Skeletal muscle satellite cell (primary cell): ENCODE results near the gene CLIP2.
"Not testable (repeated sequence)": the region's sequence is repeated elsewhere in the genome, so short reads cannot be mapped to it uniquely, and the experiment has no call there.

Experiments
- H3K27me3 ChIP-seq: 2 replicates; pipeline ENCODE4 v1.7.0; 2013; ENCODE audit warnings: low read length; ENCODE audit not compliant: control insufficient read depth, insufficient read depth
- H3K36me3 ChIP-seq: 2 replicates; pipeline ENCODE4 v1.7.0; 2013; ENCODE audit warnings: mild to moderate bottlenecking, control low read depth, low read length; ENCODE audit not compliant: insufficient read depth
- H3K4me1 ChIP-seq: 2 replicates; pipeline ENCODE4 v1.7.0; 2013; ENCODE audit warnings: low read length; ENCODE audit not compliant: control insufficient read depth, insufficient read depth
- H3K4me2 ChIP-seq: 2 replicates; pipeline ENCODE4 v1.7.0; 2013; ENCODE audit warnings: mild to moderate bottlenecking, low read length
- H3K4me3 ChIP-seq: 2 replicates; pipeline ENCODE4 v1.7.0; 2013; ENCODE audit warnings: low read length
- H3K9ac ChIP-seq: 2 replicates; pipeline ENCODE4 v1.7.0; 2013; ENCODE audit warnings: mild to moderate bottlenecking, low read depth, low read length, moderate library complexity
- H3K9me3 ChIP-seq: replicated peaks from 2 replicates; pipeline ENCODE4 v1.7.0; 2013; ENCODE audit warnings: mild to moderate bottlenecking, control low read depth, low read length

CLIP2 gene

DNA sequence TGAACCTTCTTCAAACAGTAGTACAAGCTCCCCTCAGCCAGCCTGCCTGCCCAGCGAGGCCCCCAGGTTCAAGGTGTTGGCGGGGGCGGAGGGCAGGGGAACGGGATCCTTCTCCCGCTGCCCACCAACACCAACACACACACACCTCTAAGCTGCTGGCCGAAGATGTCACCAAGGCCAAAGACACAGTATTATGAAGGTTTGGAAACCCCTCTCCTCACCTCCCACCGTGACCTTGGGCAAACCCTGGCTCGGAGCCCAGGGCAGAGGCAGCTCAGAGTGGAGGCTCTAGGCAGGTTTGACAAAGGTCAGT lies 115.1 kb downstream of the CLIP2 start:
- no peak overlapping the region for H3K4me2 ChIP-seq
- H3K36me3 ChIP-seq: peaks cover 34% of the 10 kb centered on the region
- no peaks in the 10 kb centered on the region for H3K4me1 ChIP-seq
- H3K9me3 ChIP-seq: no peaks in the 10 kb centered on the region
- no peak overlapping the region for H3K9ac ChIP-seq
- H3K27me3 ChIP-seq: no peaks in the 10 kb centered on the region
- H3K4me3 ChIP-seq: no peak overlapping the region

DNA sequence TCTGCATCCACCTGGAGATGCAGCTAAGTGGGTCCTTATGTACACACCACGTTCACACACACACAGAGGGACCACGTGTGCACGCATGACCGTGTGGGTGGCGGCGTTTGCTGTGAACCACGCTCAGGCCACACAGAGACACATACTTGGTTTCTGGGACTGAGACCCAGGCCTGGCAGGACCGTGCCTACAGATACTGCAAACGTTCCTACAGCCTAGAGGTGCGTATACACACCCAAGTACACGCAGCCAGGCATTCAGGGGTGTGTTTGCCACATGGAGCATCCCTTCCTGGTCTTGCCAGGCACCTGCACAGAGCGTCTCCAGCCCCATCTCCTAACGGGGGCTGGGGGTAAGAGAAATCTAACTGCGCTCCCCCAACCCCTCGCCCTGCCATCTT lies 115.5 kb downstream of the CLIP2 start:
- peaks cover 34% of the 10 kb centered on the region for H3K36me3 ChIP-seq
- no peaks in the 10 kb centered on the region for H3K27me3 ChIP-seq
- no peaks in the 10 kb centered on the region for H3K4me1 ChIP-seq
- no peak overlapping the region for H3K4me3 ChIP-seq
- H3K9me3 ChIP-seq: no peaks in the 10 kb centered on the region
- H3K4me2 ChIP-seq: no peak overlapping the region
- no peak overlapping the region for H3K9ac ChIP-seq

DNA sequence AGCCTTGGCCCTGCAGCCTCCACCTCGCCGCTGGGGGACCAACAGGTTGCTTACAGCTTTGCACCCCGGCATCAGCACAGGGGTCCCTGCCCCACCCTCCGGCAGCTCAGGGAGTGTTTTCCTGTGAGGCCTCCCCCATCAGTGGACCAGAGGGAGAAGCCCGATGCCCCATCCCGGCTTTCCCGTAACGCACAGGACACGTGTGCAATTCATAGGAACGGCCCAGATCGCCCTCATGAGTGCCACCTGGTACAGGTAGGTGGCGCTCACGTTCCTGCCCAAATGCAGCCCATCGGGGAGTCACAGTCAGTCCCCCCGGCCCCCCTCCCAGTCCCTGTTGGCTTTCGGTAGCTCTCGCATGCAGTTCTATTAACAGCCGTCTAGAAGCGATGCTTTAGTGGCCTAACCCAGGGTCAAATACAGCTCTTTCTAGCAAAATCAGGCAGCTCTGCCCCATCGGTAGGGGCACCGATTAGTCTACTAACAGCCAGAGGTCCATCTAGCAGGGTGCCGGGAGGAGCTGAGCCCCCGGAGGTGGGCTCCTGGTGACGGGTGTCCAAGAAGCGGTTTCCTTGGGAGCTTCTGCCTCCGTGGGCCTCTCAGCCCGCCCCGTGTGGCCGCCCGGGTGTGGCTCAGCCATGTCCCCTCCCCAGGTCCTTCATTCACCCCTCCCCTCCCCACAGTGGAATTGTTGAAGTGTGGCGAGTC lies 116.1 kb downstream of the CLIP2 start:
- H3K4me1 ChIP-seq: no peaks in the 10 kb centered on the region
- no peak overlapping the region for H3K9ac ChIP-seq
- no peaks in the 10 kb centered on the region for H3K9me3 ChIP-seq
- peaks cover 33% of the 10 kb centered on the region for H3K36me3 ChIP-seq
- H3K4me2 ChIP-seq: no peak overlapping the region
- no peaks in the 10 kb centered on the region for H3K27me3 ChIP-seq
- no peak overlapping the region for H3K4me3 ChIP-seq

DNA sequence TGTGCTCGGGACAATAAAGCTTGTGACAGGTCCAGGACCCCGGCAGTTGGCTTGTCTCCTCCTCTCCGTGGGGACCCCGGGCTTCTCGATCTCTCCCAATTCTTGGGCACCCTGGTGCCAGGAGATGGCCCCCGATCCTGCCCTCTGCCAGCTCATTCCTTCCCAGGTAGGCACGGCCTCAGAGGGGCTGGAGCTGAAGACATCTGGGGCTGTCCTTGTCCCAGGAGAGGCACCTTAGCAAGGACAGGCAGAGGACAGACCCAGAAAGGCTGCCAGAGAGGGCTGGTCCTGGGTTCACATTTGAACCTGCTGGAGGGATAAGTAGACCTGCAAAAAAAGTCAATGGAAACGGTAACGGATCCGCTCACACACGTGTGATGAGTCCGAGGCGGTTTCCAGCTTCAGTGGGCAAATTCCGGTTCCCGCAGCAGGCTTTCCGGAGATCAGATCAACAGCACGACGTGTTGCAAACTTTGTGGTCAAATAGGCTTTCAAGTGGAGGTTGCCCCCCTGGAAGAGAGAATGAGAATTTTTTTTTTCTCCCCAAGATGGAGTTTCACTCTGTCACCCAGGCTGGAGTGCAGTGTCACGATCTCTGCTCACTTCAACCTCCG lies 116.8 kb downstream of the CLIP2 start:
- Histone ChIP-seq H3K36me3 (peaks cover 26% of the 10 kb centered on the region), H3K4me3 (no peak overlapping the region), H3K4me2 (no peak overlapping the region), H3K27me3 (no peaks in the 10 kb centered on the region), H3K9me3 (no peaks in the 10 kb centered on the region), H3K9ac (no peak overlapping the region), H3K4me1 (no peaks in the 10 kb centered on the region)

DNA sequence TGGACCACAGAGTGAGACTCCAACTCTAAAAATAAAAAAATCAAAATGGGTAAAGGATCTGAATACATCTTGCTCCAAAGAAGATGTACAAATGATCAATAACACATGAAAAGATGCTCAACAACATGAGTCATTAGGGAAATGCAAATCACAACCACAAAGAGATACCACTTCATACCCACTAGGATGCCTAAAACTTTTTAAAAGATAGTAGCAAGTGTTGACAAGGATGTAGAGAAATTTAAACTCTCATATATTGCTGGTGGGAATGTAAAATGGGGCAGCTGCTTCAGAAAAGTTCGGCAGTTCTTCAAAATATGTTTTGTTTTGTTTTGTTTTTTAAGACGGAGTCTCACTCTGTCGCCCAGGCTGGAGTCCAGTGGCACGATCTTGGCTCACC lies 118.8 kb downstream of the CLIP2 start:
- no peaks in the 10 kb centered on the region for H3K27me3 ChIP-seq
- no peaks in the 10 kb centered on the region for H3K9me3 ChIP-seq
- peaks cover 14% of the 10 kb centered on the region for H3K36me3 ChIP-seq
- no peak overlapping the region for H3K4me3 ChIP-seq
- H3K9ac ChIP-seq: no peak overlapping the region
- no peaks in the 10 kb centered on the region for H3K4me1 ChIP-seq
- no peak overlapping the region for H3K4me2 ChIP-seq

DNA sequence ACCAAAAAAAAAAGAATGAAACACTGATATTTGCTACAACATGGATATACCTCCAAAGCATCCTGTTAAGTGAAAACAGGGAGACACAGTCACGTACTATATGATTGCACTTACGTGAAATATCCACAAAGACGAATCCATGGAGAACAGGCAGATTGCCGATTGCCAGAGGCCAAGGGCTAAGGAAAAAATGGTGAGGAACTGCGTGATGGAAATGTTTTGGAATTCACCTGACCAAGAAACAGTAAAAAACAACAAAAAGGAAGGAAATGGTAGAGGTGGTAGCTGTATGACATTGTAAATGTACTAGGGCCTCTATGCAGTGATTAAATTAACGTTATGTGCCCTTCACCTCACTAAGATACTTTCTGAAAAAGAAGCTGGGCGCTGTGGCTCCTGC lies 120.4 kb downstream of the CLIP2 start:
- H3K27me3 ChIP-seq: no peaks in the 10 kb centered on the region
- H3K4me2 ChIP-seq: no peak overlapping the region
- no peak overlapping the region for H3K9ac ChIP-seq
- no peak overlapping the region for H3K4me3 ChIP-seq
- H3K36me3 ChIP-seq: peaks cover 6% of the 10 kb centered on the region
- no peaks in the 10 kb centered on the region for H3K9me3 ChIP-seq
- no peaks in the 10 kb centered on the region for H3K4me1 ChIP-seq

DNA sequence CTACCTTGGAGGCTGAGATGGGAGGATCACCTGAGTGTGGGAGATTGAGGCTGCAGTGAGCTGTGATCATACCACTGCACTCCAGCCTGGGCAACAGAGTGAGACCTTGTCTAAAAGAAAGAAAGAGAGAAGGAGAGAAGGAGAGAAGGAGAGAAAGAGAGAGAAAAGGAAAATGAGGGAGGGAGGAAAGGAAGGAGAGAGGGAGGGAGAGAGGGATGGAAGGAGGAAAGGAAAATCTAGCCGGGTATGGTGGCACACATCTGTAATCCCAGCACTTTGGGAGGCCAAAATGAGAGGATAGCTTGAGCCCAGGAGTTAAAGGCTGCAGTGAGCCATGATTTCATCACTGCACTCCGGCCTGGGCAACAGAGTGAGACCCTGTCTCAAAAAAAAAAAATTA lies 121.6 kb downstream of the CLIP2 start:
- Histone ChIP-seq H3K9ac (no peak overlapping the region), H3K9me3 (no peaks in the 10 kb centered on the region), H3K4me3 (no peak overlapping the region), H3K4me2 (no peak overlapping the region), H3K36me3 (no peaks in the 10 kb centered on the region), H3K4me1 (no peaks in the 10 kb centered on the region), H3K27me3 (no peaks in the 10 kb centered on the region)

DNA sequence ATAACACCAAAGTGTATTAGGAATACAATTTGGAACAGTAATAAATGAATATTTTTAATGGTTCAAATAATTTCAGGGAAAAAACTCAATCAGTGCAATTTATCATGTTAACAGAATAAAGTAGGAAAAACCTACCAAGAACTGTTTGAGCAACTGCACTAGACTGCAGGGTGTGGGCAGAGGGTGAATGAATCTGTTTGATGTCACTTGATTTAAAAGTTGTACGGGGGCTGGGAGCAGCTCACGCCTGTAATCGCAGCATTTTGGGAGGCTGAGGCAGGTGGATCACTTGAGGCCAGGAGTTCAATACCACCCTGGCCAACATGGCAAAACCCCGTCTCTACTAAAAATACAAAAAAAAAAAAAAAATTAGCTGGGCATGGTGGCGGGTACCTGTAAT lies 122.4 kb downstream of the CLIP2 start:
- H3K4me3 ChIP-seq, H3K36me3 ChIP-seq, H3K9ac ChIP-seq, H3K4me1 ChIP-seq, H3K4me2 ChIP-seq, H3K9me3 ChIP-seq, H3K27me3 ChIP-seq: not testable (repeated sequence)

DNA sequence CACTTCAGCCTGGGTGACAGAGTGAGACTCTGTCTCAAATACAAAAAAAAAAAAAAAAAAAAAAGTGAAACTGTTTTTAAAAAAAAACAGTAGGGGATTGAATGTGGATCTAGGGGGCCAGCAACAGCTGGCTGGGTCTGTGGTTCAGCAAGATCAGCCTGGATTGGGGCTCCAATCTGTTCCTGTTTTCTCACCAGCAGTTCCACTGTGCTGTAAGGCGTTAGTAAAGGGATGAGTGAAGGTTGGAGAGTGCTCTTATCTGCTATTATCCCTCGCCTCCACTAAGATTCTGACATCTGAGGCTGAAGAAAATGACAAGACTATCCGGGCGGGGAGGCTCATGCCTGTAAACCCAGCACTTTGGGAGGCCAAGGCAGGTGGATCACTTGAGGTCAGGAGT lies 122.8 kb downstream of the CLIP2 start:
- Histone ChIP-seq H3K4me3 (no peak overlapping the region), H3K36me3 (no peaks in the 10 kb centered on the region), H3K4me1 (no peaks in the 10 kb centered on the region), H3K9me3 (no peaks in the 10 kb centered on the region), H3K27me3 (no peaks in the 10 kb centered on the region), H3K9ac (no peak overlapping the region), H3K4me2 (no peak overlapping the region)

DNA sequence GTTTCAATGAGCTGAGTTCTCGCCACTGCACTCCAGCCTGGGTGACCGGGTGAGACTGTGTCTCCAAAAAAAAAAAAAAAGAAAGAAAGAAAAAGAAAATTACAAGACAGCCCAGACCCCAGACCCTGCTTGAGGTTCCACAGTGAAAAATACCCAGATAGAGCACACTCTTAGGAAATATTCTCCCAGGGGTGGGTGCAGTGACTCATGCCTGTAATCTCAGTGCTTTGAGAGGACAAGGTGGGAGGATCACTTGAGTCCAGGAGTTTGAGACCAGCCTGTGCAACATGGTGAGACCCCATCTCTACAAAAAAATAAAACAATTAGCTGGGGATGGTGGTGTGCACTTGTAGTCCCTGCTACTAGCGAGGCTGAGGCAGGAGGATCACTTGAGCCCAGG lies 123.4 kb downstream of the CLIP2 start:
- no peaks in the 10 kb centered on the region for H3K27me3 ChIP-seq
- peaks cover 2% of the 10 kb centered on the region for H3K4me1 ChIP-seq
- no peak overlapping the region for H3K4me2 ChIP-seq

DNA sequence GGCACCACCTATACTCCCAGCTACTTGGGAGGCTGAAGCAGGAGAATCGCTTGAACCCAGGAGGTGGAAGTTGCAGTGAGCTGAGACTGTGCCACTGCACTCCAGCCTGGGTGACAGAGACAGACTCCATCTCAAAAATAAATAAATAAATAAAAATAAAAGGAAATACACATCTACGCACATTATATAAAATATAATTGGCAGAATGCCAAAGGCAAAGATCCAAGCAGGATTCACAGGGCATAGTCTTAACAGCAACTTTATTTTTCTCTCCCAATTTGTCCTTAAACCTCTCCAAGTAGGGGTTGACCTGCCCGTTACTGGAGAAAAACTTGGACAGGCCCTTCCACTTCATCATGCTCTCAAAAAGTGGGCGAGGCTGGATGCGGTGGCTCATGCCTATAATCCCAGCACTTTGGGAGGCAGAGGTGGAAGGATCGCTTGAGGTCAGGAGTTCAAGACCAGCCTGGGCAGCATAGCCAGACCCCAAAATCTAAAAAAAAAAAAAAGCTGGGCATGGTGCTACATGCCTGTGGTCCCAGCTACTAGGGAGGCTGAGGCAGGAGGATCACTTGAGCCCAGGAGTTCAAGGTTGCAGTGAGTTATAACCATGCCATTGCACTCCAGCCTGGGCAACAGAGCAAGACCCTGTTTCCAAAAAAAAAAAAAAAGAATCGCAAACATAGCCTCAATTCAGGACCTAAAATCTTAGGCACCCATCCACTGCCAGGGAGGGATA lies 125.6 kb downstream of the CLIP2 start:
- H3K9me3 ChIP-seq, H3K4me1 ChIP-seq, H3K27me3 ChIP-seq, H3K4me2 ChIP-seq, H3K36me3 ChIP-seq, H3K9ac ChIP-seq, H3K4me3 ChIP-seq: not testable (repeated sequence)

More for the DNA sequence above, 123.4 kb downstream of the CLIP2 start:
- Histone ChIP-seq H3K36me3 (no peaks in the 10 kb centered on the region), H3K9me3 (no peaks in the 10 kb centered on the region), H3K9ac (no peak overlapping the region), H3K4me3 (no peak overlapping the region)
